SU-DHL-6 (cell line): ENCODE results near the gene HYDIN.
"Not testable (repeated sequence)": the region's sequence is repeated elsewhere in the genome, so short reads cannot be mapped to it uniquely, and the experiment has no call there.

Experiments used
- EZH2phosphoT487 ChIP-seq: fragments of 200-600 bp; sonication (generic), shearing (Covaris generic); conservative IDR thresholded peaks from 2 replicates; pipeline ENCODE4 v1.6.1; 2018; ENCODE audit warnings: mild to moderate bottlenecking, antibody characterized with exemption, low read length, moderate library complexity, mixed read lengths
- TF ChIP-seq, protein P1 (sequence below): fragments of 200-600 bp; sonication (generic); IDR thresholded peaks from one replicate; pipeline ENCODE4 v1.5.1; 2017; ENCODE audit warnings: antibody characterized with exemption, mild to moderate bottlenecking, low read length, moderate library complexity; ENCODE audit not compliant: insufficient read depth, poor library complexity, severe bottlenecking

DNA sequence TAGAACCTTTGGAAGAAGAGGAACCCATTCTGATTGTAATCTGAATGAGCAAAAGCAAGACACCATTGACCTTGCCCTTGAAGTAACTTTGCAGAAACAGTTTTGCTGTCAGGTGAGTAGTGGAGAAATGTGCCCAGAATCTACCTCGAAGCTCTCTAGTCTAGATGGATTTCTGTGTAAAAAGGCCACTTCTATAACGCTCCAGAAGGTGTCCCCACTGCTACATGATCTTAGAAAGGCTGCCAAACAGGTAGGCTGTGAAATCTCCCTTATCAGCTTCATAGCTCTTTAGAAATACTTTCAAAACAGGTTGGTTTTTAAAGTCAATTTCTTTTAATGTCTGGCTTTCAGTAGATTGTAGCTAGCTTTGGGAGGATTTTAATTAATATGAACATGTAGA, 230.8 kb downstream of the HYDIN start:
- TF ChIP-seq, protein P1, sequence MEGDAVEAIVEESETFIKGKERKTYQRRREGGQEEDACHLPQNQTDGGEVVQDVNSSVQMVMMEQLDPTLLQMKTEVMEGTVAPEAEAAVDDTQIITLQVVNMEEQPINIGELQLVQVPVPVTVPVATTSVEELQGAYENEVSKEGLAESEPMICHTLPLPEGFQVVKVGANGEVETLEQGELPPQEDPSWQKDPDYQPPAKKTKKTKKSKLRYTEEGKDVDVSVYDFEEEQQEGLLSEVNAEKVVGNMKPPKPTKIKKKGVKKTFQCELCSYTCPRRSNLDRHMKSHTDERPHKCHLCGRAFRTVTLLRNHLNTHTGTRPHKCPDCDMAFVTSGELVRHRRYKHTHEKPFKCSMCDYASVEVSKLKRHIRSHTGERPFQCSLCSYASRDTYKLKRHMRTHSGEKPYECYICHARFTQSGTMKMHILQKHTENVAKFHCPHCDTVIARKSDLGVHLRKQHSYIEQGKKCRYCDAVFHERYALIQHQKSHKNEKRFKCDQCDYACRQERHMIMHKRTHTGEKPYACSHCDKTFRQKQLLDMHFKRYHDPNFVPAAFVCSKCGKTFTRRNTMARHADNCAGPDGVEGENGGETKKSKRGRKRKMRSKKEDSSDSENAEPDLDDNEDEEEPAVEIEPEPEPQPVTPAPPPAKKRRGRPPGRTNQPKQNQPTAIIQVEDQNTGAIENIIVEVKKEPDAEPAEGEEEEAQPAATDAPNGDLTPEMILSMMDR = not testable (repeated sequence)
- TF ChIP-seq EZH2phosphoT487 = not testable (repeated sequence)
